ENCODE measurements around the gene DNAJC27. TPM values are rescaled to one million over a fixed set of nuclear protein-coding genes. Genes with fewer than 3 reads are reported as not detected.

Gene DNAJC27
- total RNA-seq, 1 experiment from 2014 or later: 5.1 TPM

DNA sequence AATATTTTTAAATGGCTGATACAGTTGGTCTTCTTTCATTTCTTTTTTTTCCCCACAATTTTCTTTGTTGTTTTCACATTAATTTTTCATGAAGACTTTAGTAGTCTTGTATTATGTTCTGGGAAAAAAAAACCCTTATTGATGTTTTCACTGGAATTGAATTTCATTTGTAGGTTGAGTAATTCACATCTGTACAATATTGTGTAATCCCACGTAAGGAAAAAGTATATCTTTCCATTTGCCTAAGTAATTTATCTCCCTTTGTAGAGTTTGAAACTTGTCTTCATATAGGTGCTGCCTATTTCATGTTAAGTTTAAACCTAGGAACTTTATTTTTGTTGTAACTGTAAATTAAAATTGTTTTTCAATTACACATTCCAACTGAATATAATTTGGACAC lies 2.0 kb downstream of the DNAJC27 start:
- no TSS peak for BruUV-seq (replicated peaks)
- ChIA-PET POLR2A (interaction anchor here (0.6 kb wide), 1 partner anchor 14 kb away, joined by 4 read pairs; no protein-coding TSS in a partner anchor), CTCF (interaction anchor here (0.7 kb wide), 1 partner anchor 377 kb away, joined by 6 read pairs; no protein-coding TSS in a partner anchor)

DNA sequence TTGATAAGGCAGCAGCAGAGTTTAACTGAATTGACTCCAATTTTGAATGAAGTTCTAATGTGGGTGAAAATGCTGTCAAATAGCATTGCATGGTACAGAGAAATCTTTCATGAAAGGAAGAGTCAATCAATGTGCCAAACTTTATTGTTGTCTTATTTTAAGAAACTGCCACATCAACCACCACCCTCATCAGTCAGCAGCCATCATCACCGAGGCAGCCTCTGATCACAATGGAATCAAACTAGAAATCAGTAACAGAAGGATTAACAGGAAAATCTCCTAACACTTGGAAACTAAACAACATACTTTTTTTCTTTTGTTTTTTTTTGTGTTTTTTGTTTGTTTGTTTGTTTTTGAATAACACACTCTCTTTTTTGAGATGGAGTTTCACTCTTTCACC lies 9.9 kb downstream of the DNAJC27 start:
- BruUV-seq (replicated peaks): no TSS peak
- Mint-ChIP-seq H3K4me3 (ENCODE audit: unreplicated experiment) (no peak overlapping the region), H3K4me1 (ENCODE audit: low read depth, unreplicated experiment) (no peaks in the 10 kb centered on the region), H3K36me3 (ENCODE audit: insufficient read depth, unreplicated experiment) (peaks cover 12% of the 10 kb centered on the region), H3K9me3 (ENCODE audit: unreplicated experiment) (no peaks in the 10 kb centered on the region), H3K27me3 (ENCODE audit: insufficient read depth, unreplicated experiment) (no peaks in the 10 kb centered on the region), H3K27ac (ENCODE audit: unreplicated experiment) (no peak overlapping the region)
- intact Hi-C loops (cut with micrococcal nuclease; ENCODE audit: unreplicated experiment): no loop called here
- Histone ChIP-seq H3K27me3 (replicated peaks; ENCODE audit: control insufficient read depth, insufficient read depth, low read length) (no peaks in the 10 kb centered on the region), H3K36me3 (ENCODE audit: control insufficient read depth, insufficient read depth, low read length) (no peaks in the 10 kb centered on the region), H3K9me3 (no peaks in the 10 kb centered on the region), H3K4me3 (ENCODE audit: low read depth, low read length) (no peak overlapping the region), H3K4me1 (no peaks in the 10 kb centered on the region)
- DNase-seq: no peak
- POLR2A ChIA-PET: interaction anchor here (0.7 kb wide), 1 partner anchor 9 kb away, joined by 3 read pairs; no protein-coding TSS in a partner anchor
- CTCF ChIA-PET: no interaction called here
- TF ChIP-seq, protein P1, sequence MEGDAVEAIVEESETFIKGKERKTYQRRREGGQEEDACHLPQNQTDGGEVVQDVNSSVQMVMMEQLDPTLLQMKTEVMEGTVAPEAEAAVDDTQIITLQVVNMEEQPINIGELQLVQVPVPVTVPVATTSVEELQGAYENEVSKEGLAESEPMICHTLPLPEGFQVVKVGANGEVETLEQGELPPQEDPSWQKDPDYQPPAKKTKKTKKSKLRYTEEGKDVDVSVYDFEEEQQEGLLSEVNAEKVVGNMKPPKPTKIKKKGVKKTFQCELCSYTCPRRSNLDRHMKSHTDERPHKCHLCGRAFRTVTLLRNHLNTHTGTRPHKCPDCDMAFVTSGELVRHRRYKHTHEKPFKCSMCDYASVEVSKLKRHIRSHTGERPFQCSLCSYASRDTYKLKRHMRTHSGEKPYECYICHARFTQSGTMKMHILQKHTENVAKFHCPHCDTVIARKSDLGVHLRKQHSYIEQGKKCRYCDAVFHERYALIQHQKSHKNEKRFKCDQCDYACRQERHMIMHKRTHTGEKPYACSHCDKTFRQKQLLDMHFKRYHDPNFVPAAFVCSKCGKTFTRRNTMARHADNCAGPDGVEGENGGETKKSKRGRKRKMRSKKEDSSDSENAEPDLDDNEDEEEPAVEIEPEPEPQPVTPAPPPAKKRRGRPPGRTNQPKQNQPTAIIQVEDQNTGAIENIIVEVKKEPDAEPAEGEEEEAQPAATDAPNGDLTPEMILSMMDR (IDR thresholded peaks at IDR 0.05; ENCODE audit: insufficient read depth in 1 of 2, low read depth in 1 of 2, low read length in 1 of 2, severe bottlenecking in 1 of 2, unreplicated experiment in 1 of 2): no peak

More for the DNA sequence above, 2.0 kb downstream of the DNAJC27 start:
- Histone ChIP-seq H3K9me3 (no peaks in the 10 kb centered on the region), H3K36me3 (ENCODE audit: control insufficient read depth, insufficient read depth, low read length) (no peaks in the 10 kb centered on the region), H3K27me3 (replicated peaks; ENCODE audit: control insufficient read depth, insufficient read depth, low read length) (no peaks in the 10 kb centered on the region), H3K4me1 (no peaks in the 10 kb centered on the region), H3K4me3 (ENCODE audit: low read depth, low read length) (no peak overlapping the region)
- Mint-ChIP-seq H3K36me3 (ENCODE audit: insufficient read depth, unreplicated experiment) (peaks cover 19% of the 10 kb centered on the region), H3K27me3 (ENCODE audit: insufficient read depth, unreplicated experiment) (no peaks in the 10 kb centered on the region), H3K4me1 (ENCODE audit: low read depth, unreplicated experiment) (no peaks in the 10 kb centered on the region), H3K4me3 (ENCODE audit: unreplicated experiment) (no peak overlapping the region), H3K9me3 (ENCODE audit: unreplicated experiment) (no peaks in the 10 kb centered on the region), H3K27ac (ENCODE audit: unreplicated experiment) (no peak overlapping the region)
- intact Hi-C loops (cut with micrococcal nuclease; ENCODE audit: unreplicated experiment): no loop called here
- DNase-seq: no peak
- TF ChIP-seq, protein P1 (IDR thresholded peaks at IDR 0.05; ENCODE audit: insufficient read depth in 1 of 2, low read depth in 1 of 2, low read length in 1 of 2, severe bottlenecking in 1 of 2, unreplicated experiment in 1 of 2): no peak

DNA sequence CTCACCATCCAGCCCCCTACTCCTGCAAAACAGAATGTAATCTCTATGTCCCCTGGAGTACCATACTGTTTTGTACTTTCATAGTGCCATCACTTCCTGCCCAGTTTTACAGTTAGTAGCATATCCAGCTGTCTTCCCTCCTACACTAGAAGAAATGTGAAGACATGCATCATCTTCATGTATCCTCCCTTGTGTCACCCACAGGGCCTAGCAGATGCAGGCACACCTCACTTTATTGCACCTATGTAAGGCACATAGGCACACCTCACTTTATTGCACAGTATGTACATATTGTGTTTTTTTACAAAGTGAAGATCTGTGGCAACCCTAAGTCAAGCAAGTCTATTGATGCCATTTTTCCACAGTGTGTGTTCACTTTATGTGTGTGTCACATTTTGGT lies 12.0 kb downstream of the DNAJC27 start:
- Mint-ChIP-seq H3K4me1 (ENCODE audit: low read depth, unreplicated experiment) (no peaks in the 10 kb centered on the region), H3K27me3 (ENCODE audit: insufficient read depth, unreplicated experiment) (no peaks in the 10 kb centered on the region), H3K27ac (ENCODE audit: unreplicated experiment) (no peak overlapping the region), H3K36me3 (ENCODE audit: insufficient read depth, unreplicated experiment) (peaks cover 29% of the 10 kb centered on the region), H3K9me3 (ENCODE audit: unreplicated experiment) (peaks cover 8% of the 10 kb centered on the region), H3K4me3 (ENCODE audit: unreplicated experiment) (no peak overlapping the region)
- H3K36me3 ChIP-seq (ENCODE audit: control insufficient read depth, insufficient read depth, low read length): peaks cover 2% of the 10 kb centered on the region; the same call in 1 of the 2 replicates
- H3K9me3 ChIP-seq: peaks cover 7% of the 10 kb centered on the region; the same call in 1 of the 2 replicates
- H3K4me1 ChIP-seq: no peaks in the 10 kb centered on the region
- BruUV-seq (replicated peaks): no TSS peak
- no peak for DNase-seq
- TF ChIP-seq, protein P1 (IDR thresholded peaks at IDR 0.05; ENCODE audit: insufficient read depth in 1 of 2, low read depth in 1 of 2, low read length in 1 of 2, severe bottlenecking in 1 of 2, unreplicated experiment in 1 of 2): no peak
- ChIA-PET POLR2A (no interaction called here), CTCF (no interaction called here)
- no peaks in the 10 kb centered on the region for H3K27me3 ChIP-seq (replicated peaks; ENCODE audit: control insufficient read depth, insufficient read depth, low read length)
- intact Hi-C loops (cut with micrococcal nuclease; ENCODE audit: unreplicated experiment): no loop called here
- H3K4me3 ChIP-seq (ENCODE audit: low read depth, low read length): no peak overlapping the region

Measured in Caco-2 (cell line).